Adrenal gland (tissue), 5 donors: ENCODE measurements around the gene PIAS1.

Experiments
- POLR2A ChIP-seq, 2 donors: fragments of 450-650 bp; IDR thresholded peaks; one replicate each; pipeline ENCODE4 v1.6.1; 2017; ENCODE audit warnings: antibody characterized with exemption in 2 of 2, mild to moderate bottlenecking in 2 of 2, moderate library complexity in 1 of 2
- TF ChIP-seq, protein P1 (sequence below), 6 experiments: fragments of 450-650 bp in 4 of 6; fragments of 200-600 bp in 2 of 6; sonication (generic) in 1 of 6; IDR thresholded peaks; 1 replicate in 5 of 6; 2 replicates in 1 of 6; pipeline versions ENCODE4 v1.5.1 to v1.8.0; 2016 to 2021; ENCODE audit warnings: antibody characterized with exemption in 6 of 6, mild to moderate bottlenecking in 2 of 6, moderate library complexity in 1 of 6
- donor health status: DM: no; HTN: no; CAD: no.

DNA sequence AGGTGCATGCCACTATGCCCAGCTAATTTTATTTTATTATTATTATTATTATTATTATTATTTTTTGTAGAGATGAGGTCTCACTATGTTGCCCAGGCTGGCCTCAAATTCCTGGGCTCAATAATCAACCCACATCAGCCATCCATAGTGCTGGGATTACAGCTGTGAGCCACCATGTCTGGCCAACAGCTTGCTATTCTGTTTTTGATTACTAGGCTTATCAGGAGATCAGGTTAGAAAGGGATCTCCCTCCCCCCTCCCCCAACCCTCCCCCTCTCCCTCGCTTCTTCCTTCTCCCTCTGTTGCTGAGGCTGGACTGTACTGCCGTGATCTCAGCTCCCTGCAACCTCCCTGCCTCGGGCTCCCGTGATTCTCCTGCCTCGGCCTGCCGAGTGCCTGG is 166.9 kb downstream of the PIAS1 start:
- TF ChIP-seq, protein P1, sequence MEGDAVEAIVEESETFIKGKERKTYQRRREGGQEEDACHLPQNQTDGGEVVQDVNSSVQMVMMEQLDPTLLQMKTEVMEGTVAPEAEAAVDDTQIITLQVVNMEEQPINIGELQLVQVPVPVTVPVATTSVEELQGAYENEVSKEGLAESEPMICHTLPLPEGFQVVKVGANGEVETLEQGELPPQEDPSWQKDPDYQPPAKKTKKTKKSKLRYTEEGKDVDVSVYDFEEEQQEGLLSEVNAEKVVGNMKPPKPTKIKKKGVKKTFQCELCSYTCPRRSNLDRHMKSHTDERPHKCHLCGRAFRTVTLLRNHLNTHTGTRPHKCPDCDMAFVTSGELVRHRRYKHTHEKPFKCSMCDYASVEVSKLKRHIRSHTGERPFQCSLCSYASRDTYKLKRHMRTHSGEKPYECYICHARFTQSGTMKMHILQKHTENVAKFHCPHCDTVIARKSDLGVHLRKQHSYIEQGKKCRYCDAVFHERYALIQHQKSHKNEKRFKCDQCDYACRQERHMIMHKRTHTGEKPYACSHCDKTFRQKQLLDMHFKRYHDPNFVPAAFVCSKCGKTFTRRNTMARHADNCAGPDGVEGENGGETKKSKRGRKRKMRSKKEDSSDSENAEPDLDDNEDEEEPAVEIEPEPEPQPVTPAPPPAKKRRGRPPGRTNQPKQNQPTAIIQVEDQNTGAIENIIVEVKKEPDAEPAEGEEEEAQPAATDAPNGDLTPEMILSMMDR (IDR thresholded peaks at IDR 0.05) = no peak
- TF ChIP-seq POLR2A (IDR thresholded peaks at IDR 0.05) = no peak
